IPS-NIHi7 (cell line): ENCODE data around the gene RAC3.

Experiments
- DNase-seq: peaks from one replicate; pipeline ENCODE4 v3.0.0; 2012; ENCODE audit warnings: mixed read lengths; ENCODE audit errors: extremely low spot score

RAC3 gene

DNA sequence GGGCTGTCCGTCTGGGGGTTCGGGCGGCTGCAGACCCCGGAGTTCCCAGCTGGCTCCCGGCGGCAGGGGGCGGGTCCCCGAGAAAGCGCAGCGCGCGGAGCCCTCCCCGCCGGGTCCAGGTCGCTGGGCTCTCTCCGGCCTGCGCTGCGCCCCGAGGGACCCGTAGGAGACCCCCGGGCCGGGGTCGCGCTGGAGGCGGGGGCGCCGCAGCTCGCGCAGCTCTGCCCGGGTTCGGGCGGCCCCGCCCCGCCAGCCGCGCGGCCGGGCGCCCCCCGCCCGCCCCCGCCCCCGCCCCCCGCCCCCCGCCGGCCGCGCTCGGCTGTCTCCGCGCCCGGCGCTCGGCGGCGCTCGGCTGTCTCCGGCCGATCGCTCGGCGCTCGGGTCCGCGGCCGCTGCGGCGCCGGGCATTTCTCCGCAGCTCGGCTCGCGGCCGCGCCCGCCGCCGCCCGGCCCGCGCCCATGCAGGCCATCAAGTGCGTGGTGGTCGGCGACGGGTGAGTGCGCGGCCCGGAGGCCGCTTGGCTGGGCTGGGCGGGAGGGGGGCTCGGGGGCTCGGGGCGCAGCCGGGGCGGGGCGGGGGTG is at the start of gene RAC3:
Gene RAC3, plus strand, starts transcription at position 376 of the 582 bp plus-strand sequence. Its CDS starts 84 bp downstream, at position 460.
- DNase-seq = peak; percentile 67

GRCh38 chr17:81983011-81983638 is 48.4 kb upstream of the RAC3 start:
- no peak for DNase-seq

GRCh38 chr17:81983639-81984373 is 47.7 kb upstream of the RAC3 start:
- DNase-seq = no peak

DNA sequence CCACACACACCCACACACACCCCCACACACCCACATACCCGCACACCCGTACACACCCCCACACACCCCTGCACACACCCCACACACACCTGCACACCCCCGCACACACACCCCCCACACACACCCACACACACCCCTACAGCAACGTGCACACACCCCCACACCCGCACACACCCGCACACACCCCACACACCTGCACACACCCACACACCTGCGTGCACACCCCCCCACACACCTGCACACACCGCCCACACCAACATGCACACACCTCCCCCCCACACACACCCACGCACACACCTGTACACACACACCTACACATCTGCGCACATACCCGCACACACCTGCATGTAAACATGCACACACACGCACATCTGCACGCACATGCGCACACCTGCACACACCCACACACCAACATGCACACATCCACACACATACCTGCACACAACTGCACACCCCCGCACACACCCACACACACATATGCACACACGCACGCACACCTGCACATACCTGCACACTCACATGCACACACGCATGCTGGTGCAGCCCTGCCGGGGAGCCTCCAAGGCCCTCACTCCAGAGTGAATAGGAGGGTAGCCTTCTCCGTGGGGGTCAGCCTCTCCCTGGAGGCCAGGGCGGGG is 46.6 kb upstream of the RAC3 start:
- DNase-seq = no peak

DNA sequence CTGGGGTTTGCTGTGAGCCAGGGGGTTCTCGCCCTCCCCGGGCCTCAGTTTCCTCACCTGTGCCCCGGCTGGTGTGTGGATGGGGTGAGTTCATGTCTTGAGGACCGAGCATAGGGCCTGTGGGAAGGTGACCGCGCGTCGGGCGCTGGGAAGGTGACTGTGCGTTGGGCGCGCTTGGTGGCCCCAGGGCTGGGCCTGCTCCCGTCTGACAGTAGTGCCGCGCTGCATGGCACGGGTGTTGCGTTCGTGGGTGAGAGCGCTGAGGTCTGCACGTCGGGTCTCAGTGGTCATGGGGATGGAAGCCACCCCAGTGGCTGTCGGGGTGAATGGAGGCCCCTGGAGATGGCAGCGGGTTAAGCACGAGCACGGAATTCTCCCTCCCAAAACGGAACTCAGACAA is 44.9 kb upstream of the RAC3 start:
- DNase-seq = no peak

GRCh38 chr17:81987161-81987770 is 44.2 kb upstream of the RAC3 start:
- no peak for DNase-seq

DNA sequence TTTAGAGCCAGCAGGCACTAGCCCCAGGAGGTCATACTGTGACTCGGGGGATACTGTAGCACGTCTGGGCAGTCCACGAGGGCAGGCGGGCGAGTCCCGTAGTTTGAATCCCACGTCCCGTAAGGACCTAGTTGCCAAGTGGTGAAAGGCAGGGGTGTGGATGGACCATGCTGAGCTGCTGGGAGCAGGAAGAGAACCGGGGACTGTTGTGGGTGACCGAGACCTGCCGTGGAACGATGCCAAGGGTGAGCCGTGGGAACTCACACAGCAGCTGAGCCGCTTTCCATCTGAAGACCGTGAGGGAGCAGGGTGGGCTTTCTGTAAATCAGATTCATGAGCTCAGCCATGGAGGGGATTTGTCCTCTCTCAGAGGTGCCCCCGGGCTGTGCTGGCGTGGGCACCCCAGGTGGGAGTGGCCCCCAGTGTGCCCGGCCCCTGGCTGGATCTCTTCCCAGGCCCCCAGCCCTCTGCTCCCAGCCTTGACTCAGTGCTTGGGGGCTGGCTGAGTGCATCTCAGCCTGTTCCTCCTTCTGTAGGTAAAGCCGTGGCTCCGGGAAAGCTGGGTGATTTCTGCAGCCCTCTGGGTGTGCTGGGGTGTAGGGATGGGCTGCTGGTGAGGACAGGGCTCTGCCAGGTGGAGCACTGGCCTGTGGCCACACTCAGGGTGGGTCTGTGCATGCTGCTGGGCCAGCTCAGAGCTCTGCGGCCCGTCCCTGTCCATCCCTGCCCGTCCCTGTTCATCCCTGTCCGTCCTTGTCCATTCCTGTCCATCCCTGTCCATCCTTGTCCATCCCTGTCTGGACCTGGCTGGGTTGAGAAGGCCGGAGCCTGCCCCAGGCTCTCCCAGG is 40.4 kb upstream of the RAC3 start:
- DNase-seq = no peak

DNA sequence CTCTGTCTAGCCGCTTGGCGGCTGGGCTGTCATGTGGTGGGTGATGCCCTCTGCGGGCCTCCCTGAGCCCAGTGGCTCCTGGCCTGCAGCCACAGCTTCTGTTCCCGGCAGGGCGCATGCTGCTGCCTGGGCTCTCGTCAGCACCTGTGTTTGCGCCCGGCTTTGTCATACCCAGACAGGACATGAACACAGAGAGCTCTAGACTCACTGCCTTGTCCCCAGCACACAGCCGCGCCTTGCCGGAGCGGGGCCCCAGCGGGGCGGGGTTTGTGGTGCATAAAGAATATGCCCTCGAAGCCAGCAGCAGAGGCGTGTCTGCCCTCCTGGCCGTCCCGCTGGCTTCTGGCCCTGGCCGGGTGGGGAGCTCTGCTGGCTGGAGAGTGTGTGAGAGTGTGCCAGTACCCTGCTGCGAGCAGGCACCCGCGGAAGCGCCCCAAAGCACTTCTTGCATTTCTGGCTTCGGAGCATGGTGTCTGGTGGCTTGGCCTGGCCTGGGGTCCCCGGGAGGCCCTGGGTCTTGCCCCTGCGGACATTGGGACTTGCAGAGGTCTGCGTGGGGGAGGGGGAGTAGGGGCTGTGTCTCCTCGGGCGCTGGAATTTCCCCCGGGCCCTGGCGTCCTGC is 39.7 kb upstream of the RAC3 start:
- no peak for DNase-seq

- DNase-seq = no peak
These were observed 39.0 kb upstream of the RAC3 start for GRCh38 chr17:81992306-81993102.

DNA sequence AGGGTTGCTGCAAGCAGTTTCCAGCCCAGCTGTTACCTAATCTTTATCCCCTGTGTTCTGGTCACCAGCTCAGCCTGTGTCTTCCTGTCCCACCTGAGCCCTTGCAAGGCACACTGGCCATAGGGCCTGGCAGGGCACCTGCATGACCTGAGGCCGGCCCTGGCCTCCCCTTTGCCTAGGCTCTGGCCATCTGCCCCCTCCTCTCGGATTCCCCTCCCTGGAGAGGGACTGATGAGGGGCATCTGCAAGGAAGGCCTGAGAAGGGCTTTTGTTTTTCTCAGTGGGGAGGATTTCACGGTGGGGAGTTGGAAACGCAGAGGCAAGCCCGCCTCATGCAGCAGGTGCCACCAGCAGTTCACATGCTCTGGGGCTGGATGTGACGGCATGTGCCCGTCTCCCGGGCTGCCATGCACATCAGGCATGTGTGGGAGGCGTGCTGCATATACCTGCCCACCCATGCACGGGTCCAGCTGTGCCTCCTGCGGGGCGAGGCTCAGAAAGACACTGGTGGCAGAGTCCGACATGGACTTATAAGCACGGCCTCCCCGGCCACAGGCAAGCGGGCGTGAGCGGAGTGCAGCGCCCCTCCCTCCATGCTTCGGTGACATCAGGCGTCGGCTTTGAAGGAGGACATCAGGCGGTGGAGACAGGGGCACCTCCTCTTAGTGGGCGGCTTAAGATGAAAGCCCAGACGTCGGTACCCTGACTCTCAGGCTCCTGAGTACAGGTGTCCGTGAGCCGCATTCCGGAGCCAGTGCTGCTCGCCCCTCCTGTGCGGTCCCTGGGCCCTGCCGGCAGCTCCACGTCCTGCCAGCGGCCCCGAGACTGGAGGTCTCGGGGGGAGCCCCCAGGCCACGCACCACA is 37.5 kb upstream of the RAC3 start:
- no peak for DNase-seq

DNA sequence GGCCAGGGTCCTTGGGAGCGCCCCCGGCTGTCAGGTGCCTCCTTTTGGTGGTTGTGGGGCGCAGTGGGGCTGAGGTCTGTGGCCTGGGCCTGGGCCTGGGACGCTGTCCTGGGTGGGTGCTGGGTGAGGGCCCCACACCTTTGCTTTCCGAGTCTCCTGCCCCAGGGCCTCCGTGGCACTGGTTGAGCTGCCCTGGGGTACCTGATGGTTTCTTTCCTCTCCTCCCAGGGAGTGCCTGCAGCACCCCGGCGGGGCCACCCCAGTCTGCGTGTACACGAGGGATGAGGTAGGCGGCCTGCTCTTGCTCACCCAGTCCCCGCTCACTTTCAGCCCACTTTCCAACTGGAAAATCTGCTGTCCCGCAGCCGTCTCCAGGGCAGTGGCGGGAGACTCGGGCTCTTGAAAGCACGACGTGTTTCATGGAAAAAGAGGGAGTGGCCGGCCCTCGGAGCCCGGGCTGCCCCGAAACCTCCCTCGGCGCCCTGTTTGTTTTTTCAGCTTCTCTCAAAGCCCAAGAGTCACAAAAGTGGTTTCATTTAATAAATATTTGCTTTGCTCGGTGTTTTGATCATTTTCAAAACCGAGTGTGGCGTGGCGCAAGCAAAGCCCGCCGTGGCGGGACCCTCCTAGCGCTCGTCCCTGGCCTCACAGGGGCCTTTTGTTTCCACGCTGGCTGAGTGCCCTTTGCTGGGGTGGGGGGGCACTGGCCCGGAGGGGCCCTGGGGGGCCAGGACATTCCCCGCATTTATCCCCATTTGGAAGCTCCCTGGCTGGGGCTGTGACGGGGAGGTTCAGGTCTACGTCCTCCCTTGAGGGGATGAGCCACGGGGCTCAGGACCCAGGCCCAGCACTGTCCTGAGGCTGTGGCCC is 36.6 kb upstream of the RAC3 start:
- no peak for DNase-seq

DNA sequence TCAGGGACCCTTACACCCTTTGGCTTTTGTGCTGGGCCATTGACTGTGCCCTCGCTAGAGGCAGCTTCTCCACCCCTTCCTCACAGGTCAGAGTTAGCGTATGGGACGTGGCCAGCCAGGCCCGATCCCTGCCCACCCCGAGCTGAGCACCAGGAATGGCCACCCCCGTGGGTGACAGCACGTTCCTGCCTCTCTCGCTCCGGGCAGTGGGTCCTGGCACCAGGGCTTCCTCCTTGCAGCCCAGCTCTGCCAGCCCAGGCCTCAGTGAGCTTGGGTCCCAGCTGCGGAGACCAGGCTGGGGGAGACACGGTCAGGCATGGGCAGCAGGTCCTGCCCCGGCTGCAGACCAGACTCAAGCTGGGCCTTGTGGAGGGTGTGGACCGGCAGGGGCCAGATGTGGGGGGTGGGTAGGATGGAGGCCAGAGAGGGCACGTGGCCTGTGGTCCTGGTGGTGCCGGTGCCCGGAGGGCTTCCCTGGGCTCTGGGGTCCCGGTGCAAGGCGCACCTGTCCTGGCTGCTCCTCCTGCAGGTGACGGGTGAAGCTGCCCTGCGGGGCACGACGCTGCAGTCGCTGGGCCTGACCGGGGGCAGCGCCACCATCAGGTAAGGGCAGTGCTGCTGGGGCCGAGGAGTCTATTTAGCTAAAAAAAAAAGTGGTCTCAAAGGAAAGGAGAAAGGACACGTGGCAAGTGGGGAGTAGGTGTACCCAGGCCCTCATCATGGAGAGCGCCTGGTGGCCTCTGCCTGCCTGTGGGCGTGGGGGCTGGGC is 35.8 kb upstream of the RAC3 start:
- no peak for DNase-seq

DNA sequence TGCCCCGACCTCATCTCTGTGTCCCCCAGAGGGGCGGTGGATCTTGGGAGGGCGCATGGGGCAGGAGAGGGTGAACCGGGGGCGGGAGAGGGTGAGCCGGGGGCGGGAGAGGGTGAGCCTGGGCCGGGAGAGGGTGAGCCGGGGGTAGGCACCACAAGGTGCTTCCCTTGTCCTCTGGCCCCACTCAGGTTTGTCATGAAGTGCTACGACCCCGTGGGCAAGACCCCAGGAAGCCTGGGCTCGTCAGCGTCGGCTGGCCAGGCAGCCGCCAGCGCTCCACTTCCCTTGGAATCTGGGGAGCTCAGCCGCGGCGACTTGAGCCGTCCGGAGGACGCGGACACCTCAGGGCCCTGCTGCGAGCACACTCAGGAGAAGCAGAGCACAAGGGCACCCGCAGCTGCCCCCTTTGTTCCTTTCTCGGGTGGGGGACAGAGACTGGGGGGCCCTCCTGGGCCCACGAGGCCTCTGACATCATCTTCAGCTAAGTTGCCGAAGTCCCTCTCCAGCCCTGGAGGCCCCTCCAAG is 35.2 kb upstream of the RAC3 start:
- no peak for DNase-seq

DNA sequence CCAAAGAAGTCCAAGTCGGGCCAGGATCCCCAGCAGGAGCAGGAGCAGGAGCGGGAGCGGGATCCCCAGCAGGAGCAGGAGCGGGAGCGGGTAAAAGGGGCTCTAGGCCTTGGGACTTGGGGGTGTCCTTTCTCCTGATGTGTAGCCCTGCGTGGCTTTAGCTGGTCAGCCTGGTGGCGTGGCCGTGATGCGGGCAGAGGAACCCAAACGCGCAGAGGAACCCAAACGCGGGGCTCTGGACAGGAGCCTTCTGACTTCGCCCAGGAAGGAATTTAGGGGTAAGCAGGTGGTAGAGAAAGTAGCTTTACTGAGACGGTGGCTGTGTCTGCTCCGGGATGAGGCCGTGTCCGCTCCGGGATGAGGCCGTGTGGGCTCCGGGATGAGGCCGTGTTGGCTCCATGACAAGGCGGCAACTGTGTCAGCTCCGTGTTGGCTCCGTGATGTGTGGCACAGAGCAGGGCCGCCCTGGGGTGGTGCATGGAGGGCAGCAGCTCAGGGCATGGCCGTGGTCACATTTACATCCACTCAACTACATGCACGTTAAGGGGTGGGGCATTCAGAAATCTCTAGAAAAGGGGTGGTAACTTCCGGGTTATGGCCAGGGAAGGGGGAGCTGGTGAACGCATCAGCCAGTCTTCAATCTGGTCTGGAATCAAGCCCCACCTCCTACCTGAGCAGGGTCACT is 34.6 kb upstream of the RAC3 start:
- no peak for DNase-seq

DNA sequence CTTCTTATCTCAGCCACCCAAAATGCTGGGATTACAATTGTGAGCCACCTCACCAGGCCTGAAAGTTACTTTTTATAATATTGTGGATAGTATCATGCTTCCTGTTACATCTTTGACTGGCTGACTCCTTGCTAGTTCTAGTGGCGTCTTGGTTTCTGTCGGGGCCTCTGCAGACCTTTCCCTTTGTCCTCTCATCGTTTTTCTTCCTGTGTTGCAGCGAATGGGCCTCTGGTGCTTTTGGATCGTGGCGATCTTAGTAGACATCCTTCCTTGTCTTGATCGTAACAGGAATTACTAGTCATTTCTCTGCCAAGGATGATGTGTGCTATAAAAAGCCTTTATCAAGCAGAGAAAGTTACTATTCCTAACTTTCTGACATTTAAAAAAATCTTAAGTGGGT is 33.3 kb upstream of the RAC3 start:
- DNase-seq = no peak

GRCh38 chr17:81998691-81999438 is 32.6 kb upstream of the RAC3 start:
- no peak for DNase-seq
